NCI-H526 treated with DMSO at 0.1 percent for 48 hours (cell line): ENCODE results near the gene LPAR6.

Experiments used
- DNase-seq: peaks from one replicate; lab custom pipeline; 2025; lab: John Stamatoyannopoulos, UW

The LPAR6 gene

GRCh38 chr13:48369988-48370387 is 42.9 kb downstream of the LPAR6 start:
- DNase-seq: no peak
